SJSA1 (cell line): ENCODE data around the gene PALLD. TPM values are rescaled to one million over a fixed set of nuclear protein-coding genes. Genes with fewer than 3 reads are reported as not detected.
A peak's percentile ranks its signal among the peaks of the same experiment; 100 is the strongest.

Experiments
- DNase-seq, 2 experiments: peaks; one replicate each; pipeline ENCODE4 v3.0.0-alpha.2; 2015 to 2020; ENCODE audit warnings: low spot score in 2 of 2, low read depth in 1 of 2
- H3K27ac ChIP-seq: fragments of 250-450 bp; sonication (Bioruptor Pico); 2 replicates; pipeline ENCODE4 v1.5.1; 2020; ENCODE audit warnings: mild to moderate bottlenecking, moderate library complexity
- H3K27me3 ChIP-seq: fragments of 250-450 bp; sonication (Bioruptor Pico); replicated peaks from 2 replicates; pipeline ENCODE4 v1.5.1; 2020; ENCODE audit warnings: mild to moderate bottlenecking, moderate library complexity
- H3K36me3 ChIP-seq: fragments of 250-450 bp; sonication (Bioruptor Pico); 2 replicates; pipeline ENCODE4 v1.5.1; 2020; ENCODE audit warnings: mild to moderate bottlenecking
- H3K4me1 ChIP-seq: fragments of 250-450 bp; sonication (Bioruptor Pico); replicated peaks from 2 replicates; pipeline ENCODE4 v1.6.1; 2021; ENCODE audit warnings: mild to moderate bottlenecking
- H3K4me3 ChIP-seq: fragments of 250-450 bp; sonication (Bioruptor Pico); 2 replicates; pipeline ENCODE4 v1.5.1; 2020; ENCODE audit warnings: mild to moderate bottlenecking
- H3K9me3 ChIP-seq: fragments of 250-450 bp; sonication (Bioruptor Pico); replicated peaks from 2 replicates; pipeline ENCODE4 v1.5.1; 2020; ENCODE audit warnings: mild to moderate bottlenecking
- total RNA-seq: library from RNA; depleted of rRNA; stranded (reverse); fragments of >200 nt; shearing (Covaris generic); gene quantifications from 2 replicates; pipeline ENCODE4 v1.2.3, GENCODE V29; 2014

The PALLD gene
- total RNA-seq, 1 experiment from 2014 or later: 118 TPM

DNA sequence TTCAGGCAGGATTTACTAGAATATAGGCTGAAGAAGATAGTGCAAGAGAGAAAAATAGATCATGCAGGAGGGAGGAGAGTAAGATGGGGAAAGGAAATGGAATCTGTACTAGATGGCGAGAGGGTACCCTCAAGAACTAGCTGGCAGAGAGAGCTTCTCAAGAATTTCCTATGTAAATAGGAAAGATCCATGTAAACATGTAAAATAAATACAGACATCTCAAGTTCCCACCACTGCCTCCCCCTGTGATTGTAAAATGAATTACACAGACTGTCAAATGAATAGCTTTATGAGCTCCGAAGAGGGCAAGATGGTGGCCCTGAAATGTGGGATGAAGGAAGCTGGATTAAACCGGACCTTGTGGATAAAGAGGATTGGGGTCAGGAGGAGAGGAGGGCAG, 178.0 kb downstream of the PALLD start:
- peak overlapping the region; percentile 28 for H3K27ac ChIP-seq
- H3K4me1 ChIP-seq: peaks cover 29% of the 10 kb centered on the region
- H3K27me3 ChIP-seq: no peaks in the 10 kb centered on the region
- H3K4me3 ChIP-seq: no peak overlapping the region
- no peaks in the 10 kb centered on the region for H3K9me3 ChIP-seq
- DNase-seq: peak in 1 of 2 experiments; percentile 67
- peaks cover 32% of the 10 kb centered on the region for H3K36me3 ChIP-seq

DNA sequence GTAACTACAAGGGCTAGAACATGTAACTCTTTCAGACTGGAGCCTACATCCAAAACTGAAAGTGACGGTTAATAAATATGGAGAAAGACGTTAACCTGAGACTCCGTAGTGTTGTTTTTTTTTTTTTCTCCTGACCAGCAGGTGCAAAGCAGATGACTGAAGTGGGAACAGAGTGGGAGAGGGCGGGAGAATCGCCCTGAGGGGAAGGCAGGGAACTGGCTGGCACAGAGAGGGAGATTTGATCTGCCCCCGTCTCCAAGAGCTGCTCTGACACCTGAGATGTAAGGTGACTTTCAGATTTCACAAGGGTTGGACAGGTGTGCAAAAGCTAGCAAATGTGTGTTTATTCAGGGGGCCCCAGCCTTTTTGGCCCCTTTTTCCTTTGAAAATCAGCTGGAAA, 180.2 kb downstream of the PALLD start:
- Histone ChIP-seq H3K27ac (no peak overlapping the region), H3K4me3 (no peak overlapping the region), H3K27me3 (no peaks in the 10 kb centered on the region), H3K36me3 (peaks cover 34% of the 10 kb centered on the region), H3K4me1 (peaks cover 31% of the 10 kb centered on the region), H3K9me3 (no peaks in the 10 kb centered on the region)
- DNase-seq: no peak

DNA sequence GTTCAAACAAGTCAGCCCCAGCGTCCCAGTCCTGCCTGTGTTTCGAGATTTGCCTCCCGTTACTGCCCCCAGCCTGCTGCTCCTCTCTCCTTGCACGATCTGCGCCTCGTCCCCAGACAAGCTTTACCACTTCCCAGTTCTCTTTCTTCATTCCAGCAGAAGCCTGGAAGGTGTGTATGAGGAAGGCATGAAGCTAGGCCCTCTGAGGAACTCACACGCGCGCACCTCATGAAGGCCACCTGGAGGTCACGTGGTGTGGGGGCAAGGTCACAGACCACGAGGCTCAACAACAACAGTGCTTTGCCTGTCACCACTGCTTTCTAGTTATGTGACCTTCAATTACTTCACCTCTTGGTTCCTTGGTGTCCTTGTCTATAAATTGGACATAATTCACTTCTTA, 181.0 kb downstream of the PALLD start:
- H3K36me3 ChIP-seq: peaks cover 28% of the 10 kb centered on the region
- peaks cover 36% of the 10 kb centered on the region for H3K4me1 ChIP-seq
- DNase-seq: no peak
- H3K4me3 ChIP-seq: no peak overlapping the region
- no peaks in the 10 kb centered on the region for H3K9me3 ChIP-seq
- H3K27ac ChIP-seq: no peak overlapping the region
- no peaks in the 10 kb centered on the region for H3K27me3 ChIP-seq

DNA sequence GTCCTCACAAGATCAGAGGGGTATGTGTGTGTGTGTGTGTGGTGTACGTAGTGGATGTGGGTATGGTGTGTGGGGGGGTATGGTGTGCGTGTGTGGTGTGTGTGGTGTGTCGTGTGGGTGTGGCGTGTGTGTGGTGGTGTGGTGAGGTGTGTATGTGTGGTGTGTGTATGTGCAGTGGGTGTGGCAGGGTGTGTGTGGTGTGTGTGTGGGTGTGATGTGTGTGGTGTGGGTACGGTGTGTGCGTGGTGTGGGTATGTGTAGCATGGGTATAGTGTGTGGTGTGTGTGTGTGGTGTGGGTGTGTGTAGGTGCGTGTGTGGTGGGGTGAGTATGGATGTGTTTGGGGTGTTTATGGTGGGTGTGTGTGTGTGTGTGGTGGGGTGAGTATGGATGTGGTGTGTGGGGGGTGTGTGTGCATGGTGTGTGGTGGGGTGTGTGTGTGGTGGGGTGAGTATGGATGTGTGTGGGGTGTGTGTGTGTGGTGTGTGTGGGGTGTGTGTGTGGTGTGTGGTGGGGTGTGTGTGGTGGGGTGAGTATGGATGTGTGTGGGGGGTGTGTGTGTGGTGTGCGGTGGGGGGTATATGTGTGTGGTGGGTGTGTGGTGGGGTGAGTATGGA, 182.0 kb downstream of the PALLD start:
- H3K27ac ChIP-seq: no peak overlapping the region
- H3K27me3 ChIP-seq: no peaks in the 10 kb centered on the region
- H3K9me3 ChIP-seq: no peaks in the 10 kb centered on the region
- H3K36me3 ChIP-seq: peaks cover 23% of the 10 kb centered on the region
- H3K4me3 ChIP-seq: no peak overlapping the region
- H3K4me1 ChIP-seq: peaks cover 41% of the 10 kb centered on the region
- DNase-seq: no peak

DNA sequence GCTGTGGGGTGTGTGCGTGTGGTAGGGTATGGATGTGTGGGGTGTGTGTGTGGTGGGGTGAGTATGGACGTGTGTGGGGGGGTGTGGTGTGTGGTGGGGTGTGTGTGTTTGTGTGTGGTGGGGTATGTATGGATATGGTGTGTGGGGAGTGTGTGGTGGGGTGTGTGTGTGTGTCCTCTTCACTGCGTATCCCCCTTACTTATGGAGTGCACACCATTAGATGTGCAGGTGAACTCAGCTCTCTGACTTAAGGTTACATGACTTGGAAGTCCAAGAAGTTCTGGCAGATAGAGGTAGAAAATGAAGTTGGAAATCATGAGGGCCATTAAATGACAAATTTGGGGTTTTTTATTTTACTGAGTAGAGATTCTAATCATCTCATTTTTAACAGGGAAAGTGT, 182.5 kb downstream of the PALLD start:
- H3K27me3 ChIP-seq: no peaks in the 10 kb centered on the region
- H3K9me3 ChIP-seq: no peaks in the 10 kb centered on the region
- no peak overlapping the region for H3K4me3 ChIP-seq
- peak overlapping the region; percentile 22 for H3K27ac ChIP-seq
- peaks cover 28% of the 10 kb centered on the region for H3K36me3 ChIP-seq
- DNase-seq: no peak
- peaks cover 37% of the 10 kb centered on the region for H3K4me1 ChIP-seq

DNA sequence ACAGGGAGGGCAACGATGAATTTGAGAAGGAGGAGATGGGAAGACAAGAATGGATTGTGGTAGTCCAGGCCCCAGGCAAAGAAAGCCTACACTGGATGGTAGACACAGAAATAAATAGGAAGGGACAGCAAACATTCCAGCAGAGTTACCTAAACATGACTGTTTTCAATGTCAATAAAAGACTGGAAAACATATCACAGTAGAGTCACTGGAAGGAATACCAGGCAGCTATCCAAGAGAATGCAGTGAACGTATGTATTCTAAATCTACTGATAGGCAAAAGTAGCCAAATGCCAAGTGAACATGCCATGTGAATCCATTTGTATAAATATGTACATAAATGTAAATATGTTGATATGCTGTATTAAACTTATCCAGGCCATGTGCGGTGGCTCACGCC, 183.0 kb downstream of the PALLD start:
- Histone ChIP-seq H3K27ac (peak overlapping the region; percentile 22), H3K36me3 (peaks cover 32% of the 10 kb centered on the region), H3K27me3 (no peaks in the 10 kb centered on the region), H3K9me3 (no peaks in the 10 kb centered on the region), H3K4me1 (peaks cover 33% of the 10 kb centered on the region), H3K4me3 (no peak overlapping the region)
- DNase-seq: peak in 1 of 2 experiments; percentile 61

DNA sequence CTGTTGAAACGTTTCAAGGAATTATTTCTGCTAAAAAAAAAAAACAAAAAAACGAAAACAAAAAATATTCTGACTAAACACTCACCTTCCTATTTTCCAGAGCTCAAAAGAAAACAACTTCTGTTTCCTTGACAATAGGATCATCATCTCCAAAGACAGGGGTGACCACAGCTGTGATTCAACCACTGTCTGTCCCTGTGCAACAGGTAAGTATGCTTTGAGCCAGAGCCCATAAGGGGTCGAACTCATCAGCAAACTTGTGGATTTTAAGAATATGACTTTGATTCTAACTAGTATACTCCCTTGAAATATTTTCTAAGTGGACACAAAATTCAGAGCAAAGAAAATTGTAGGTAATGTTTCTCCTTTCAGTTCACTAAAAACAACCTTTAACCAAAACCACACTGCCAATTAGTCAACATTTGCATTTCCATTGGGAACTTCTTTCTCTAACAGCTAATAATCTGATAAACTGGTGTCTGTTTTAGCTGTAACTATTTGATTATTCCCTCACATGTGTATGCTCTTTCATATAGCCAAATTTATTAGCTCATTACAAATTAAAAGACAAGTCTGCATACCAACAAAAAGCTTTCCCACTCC, 186.1 kb downstream of the PALLD start:
- no peak for DNase-seq
- Histone ChIP-seq H3K27ac (peak overlapping the region; percentile 35; the same call in 1 of the 2 replicates), H3K4me3 (no peak overlapping the region), H3K9me3 (no peaks in the 10 kb centered on the region), H3K27me3 (no peaks in the 10 kb centered on the region), H3K36me3 (peaks cover 34% of the 10 kb centered on the region), H3K4me1 (peaks cover 25% of the 10 kb centered on the region)

DNA sequence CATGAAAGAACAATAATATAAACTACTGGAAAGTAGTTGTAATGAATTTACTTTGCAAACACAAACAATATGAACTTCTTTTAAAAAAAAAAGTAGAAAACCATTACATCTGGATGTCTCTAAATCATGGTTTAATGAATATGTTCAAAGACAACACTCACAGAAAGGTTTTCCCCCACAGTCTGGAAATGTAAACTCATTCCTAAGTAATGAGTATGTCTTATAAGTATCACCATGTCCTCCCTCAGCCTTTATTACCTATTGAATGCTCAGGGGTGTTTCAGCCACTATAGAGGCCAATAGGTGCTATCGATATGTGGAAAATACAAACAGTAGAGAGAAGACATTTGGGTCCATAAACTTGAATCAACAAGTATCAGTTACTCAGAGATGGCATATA, 186.7 kb downstream of the PALLD start:
- no peaks in the 10 kb centered on the region for H3K9me3 ChIP-seq
- H3K36me3 ChIP-seq: peaks cover 28% of the 10 kb centered on the region
- DNase-seq: peak in 1 of 2 experiments; percentile 58
- peaks cover 25% of the 10 kb centered on the region for H3K4me1 ChIP-seq
- H3K27me3 ChIP-seq: no peaks in the 10 kb centered on the region
- no peak overlapping the region for H3K4me3 ChIP-seq
- no peak overlapping the region; the same call in 1 of the 2 replicates for H3K27ac ChIP-seq

DNA sequence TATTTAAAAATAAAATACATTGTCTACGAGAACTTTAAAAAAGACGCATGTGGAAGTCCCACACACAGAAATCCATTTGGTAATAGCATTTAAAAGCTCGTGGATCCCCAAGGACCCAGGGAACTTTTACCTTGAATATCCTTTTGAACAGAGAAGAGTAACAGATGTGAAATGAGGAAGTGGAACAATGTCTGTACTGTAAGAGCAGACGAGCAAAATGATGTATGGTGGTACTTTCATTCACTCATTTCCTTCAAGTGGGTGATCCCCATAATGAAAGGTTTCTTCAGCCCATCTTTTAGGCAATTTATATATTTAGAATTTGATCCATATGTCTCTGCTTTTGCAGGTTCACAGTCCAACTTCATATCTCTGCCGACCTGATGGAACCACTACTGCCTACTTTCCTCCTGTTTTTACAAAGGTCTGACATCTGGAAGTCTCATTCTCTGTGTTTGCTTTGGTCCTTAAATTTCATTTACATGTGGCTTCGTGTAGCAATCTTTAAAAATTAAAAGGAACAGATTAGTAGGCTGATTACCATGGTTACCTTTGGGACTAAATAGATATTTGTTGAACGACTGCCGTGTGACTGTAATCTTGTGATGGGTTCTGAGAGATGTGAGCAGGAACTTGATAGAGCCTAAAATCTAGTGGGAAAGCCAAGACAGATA, 188.4 kb downstream of the PALLD start:
- Histone ChIP-seq H3K36me3 (peaks cover 32% of the 10 kb centered on the region), H3K4me1 (peaks cover 15% of the 10 kb centered on the region)

DNA sequence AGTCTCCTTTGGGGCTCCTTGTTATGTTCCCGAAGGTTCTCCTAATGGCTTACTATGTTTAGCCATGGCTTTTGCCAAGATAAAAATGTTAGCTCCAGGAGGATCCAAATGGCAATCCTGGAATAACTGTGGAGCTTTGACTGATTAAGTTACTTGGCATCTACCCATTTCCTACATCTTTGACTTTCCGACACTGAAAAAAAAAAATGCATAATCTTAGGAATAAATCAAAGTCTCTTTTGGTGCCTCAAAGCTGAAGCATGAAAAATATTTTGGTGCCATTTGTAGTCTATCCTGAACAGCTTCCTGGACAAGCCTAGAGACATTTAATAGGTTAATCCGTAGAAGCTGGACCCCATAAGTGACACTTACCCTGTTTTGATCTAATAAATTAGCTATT, 191.7 kb downstream of the PALLD start:
- Histone ChIP-seq H3K9me3 (no peaks in the 10 kb centered on the region), H3K27me3 (no peaks in the 10 kb centered on the region), H3K4me3 (no peak overlapping the region), H3K27ac (no peak overlapping the region), H3K4me1 (peaks cover 9% of the 10 kb centered on the region), H3K36me3 (peaks cover 37% of the 10 kb centered on the region)
- DNase-seq: no peak

More for the DNA sequence above, 188.4 kb downstream of the PALLD start:
- Histone ChIP-seq H3K27me3 (no peaks in the 10 kb centered on the region), H3K9me3 (no peaks in the 10 kb centered on the region), H3K4me3 (no peak overlapping the region), H3K27ac (no peak overlapping the region)
- no peak for DNase-seq

DNA sequence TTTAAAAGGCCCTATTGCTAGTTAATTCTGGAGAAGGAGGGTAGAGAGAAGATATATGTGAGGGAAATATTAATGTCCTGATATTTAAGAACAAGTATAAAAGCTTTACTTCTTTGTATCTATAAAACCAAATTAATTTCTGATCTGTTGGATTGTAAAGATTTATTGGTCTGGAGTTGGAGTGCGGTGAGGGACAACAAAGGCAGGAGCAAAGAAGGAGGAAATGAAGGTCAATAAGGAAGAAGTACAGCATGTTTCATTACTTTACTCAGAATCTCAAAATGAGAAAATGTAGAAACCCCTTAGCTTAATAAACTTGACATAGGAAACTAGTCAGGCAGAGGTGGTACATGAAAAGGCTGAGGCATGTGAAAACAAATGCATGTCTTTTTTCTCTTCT, 192.9 kb downstream of the PALLD start:
- no peaks in the 10 kb centered on the region for H3K9me3 ChIP-seq
- no peak for DNase-seq
- no peaks in the 10 kb centered on the region for H3K27me3 ChIP-seq
- no peak overlapping the region for H3K4me3 ChIP-seq
- peaks cover 17% of the 10 kb centered on the region for H3K4me1 ChIP-seq
- no peak overlapping the region for H3K27ac ChIP-seq
- peaks cover 28% of the 10 kb centered on the region for H3K36me3 ChIP-seq

DNA sequence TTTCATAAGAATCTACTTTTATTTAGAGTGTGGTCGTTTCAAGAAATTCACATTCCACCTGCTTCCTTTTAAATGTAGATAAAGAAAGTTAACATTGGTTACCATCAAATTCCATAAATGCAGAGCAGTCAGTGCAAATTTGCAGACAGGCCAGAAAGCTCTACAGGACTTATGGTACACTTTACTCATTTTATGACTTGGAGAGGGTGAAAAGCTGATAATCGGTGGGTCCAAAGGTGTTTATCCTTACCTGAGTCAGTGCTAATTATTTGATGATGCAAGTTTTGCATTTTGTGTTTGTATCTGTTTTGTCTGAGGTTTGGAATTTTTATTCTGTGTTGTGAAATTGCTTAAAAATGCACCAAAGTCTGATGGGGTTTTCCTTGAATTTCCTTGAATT, 193.3 kb downstream of the PALLD start:
- DNase-seq: no peak
- Histone ChIP-seq H3K36me3 (peaks cover 25% of the 10 kb centered on the region), H3K4me3 (no peak overlapping the region), H3K4me1 (peaks cover 21% of the 10 kb centered on the region), H3K27me3 (no peaks in the 10 kb centered on the region), H3K9me3 (no peaks in the 10 kb centered on the region), H3K27ac (no peak overlapping the region)

DNA sequence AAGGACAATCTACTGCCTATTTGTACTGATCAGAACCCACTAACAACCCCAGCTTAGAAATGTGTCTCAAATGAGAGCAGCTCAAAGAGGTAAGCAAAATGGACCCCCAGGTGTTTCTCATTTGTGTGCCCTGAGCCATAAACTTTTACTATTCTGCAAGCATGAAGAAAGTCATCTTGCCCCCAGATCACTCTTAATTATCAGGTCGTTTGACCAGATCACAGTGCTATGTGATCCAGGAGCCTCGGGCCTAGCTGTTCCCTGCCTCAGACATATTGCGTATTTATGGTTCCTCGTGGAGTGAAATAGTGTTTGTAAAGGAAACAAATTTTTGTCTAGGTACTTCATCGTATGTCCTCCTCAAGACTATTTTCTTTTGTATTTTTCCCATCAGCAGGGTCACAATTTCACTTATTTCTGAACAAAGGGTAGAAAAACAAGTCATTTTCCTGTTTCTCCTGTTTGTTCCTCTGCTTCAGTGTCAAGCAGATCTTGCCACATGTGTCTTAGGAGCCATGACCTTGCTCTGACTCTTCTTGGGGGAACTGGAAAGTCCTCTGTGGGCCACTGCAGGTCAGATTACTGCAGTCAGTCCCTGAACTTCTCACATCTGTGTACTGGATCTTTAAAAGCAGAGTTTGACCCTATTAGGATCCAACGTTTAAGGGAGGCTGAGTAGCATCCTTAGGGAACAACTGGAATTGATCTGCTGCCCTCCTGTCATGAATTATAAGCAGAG, 194.9 kb downstream of the PALLD start:
- Histone ChIP-seq H3K9me3 (no peaks in the 10 kb centered on the region), H3K36me3 (peaks cover 17% of the 10 kb centered on the region), H3K4me3 (no peak overlapping the region), H3K4me1 (peaks cover 21% of the 10 kb centered on the region), H3K27me3 (no peaks in the 10 kb centered on the region), H3K27ac (no peak overlapping the region)
- DNase-seq: no peak
